GM18508 (cell line): ENCODE data around the gene NXPH4.

ENCODE experiments used
- ATAC-seq: cut with Tn5 transposase; IDR thresholded peaks from one replicate; pipeline ENCODE4 v1.9.1; 2021; ENCODE audit warnings: moderate number of reproducible peaks; ENCODE audit not compliant: insufficient read depth, unreplicated experiment

Gene NXPH4

DNA sequence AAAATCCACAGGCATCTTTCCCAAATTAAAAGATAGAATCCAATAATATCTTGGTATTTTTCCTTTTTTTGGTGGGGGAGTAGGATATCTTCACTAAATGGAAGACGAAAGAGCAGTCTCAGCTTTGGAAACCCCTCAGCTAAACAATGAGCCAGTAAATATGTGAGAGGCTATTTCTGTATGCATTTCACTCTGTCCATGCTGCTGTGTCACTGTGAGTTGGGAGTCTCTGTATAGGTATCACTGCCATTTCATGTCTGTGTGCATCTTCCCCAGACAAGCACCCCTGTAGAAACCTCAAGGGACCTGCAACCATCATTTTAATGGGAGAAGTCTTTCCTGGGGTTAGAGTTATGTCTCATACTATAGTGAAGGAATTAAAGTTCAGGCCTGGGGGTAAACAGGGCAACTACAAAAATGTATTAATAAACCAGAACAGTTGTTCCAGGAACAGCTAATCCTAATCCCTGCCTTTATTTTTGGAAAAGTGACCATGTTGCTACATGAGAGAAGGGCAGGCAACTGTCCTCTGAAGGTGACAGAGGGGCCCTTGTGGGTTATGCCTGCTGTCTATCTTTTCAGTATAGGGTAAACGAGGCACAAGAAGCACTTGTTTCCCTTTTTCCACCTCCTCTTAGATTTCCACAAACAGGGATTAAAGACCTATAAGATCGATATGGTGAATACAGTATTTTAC lies 45.7 kb downstream of the NXPH4 start:
- no peak for ATAC-seq

DNA sequence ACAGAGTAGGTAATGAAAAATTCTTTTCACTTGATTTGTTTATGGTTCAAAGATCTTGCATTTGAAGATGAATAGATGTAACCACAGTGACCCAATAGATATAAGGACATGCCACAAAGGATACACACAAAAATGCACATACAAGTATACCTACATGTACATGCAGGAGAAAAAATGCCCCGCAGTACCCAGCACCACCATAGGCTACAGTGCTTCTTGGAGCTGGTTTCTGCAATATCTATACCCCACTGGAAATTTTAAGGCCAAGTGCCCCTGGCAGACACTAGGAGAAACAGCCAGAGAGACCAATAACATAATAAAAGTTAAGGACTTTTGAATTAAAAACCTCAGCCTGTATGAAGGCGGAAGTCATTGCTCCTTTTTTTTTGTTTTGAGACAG lies 46.5 kb downstream of the NXPH4 start:
- no peak for ATAC-seq

DNA sequence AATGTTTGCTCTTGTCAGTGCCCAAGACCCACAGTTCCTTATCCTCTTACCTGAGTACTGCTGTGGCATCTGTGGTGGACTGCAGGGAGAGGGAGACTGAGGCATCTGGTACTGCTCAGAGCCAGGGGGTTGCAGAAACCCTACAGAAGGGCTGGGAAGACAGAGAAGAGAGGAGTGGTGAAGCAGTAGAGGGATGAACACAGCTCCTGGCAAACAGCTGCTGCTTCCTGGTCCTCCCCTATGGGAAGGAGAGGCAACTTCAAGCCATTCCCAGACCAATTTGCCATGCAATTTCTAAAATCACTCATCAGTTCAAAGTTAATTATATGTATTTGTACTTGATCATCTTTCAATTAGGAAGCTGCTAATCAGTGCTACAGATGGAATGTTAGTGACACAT lies 50.1 kb downstream of the NXPH4 start:
- ATAC-seq, result no peak

DNA sequence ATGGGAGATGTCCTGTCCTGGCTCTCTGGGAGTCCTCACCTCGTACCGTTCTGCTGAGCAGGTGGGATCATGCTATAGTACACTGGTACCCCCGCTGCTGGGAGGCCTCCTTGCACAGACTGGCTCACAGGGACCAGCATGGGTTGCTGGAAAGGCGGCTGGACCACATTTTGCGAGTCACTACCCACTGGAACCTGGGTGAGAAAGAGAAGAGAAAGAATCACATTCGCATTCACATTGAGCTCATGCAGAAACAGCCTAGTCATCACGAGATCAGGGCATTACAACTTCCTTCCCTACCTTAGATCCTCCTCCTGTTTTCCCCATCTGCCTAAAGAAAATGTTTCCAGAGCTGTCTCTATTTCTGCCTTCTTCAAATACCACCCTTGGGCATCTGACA lies 51.7 kb downstream of the NXPH4 start:
- no peak for ATAC-seq

DNA sequence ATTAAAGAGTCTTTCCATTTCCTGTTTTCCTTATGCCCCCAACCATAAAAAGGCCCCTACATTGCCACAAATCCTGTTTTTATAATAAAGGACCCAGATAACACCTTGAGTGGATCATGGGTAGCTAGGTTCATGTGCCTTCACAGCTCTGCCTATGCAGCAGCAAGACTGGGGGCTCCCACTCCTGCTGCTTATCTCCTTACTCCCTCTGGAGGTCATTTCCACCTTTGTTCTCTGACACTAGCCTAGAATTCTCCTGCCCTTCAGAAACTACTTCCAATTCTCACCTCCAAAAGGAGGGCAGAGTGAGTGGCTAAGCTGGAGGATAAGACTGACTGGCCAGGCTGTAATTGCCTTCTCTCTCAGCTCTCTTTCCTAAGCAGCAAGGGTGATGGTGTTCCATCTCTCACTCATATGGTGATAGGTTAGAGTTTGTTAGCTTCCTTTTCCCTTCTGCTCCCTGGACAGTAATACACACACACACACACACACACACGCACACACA lies 54.4 kb downstream of the NXPH4 start:
- no peak for ATAC-seq

DNA sequence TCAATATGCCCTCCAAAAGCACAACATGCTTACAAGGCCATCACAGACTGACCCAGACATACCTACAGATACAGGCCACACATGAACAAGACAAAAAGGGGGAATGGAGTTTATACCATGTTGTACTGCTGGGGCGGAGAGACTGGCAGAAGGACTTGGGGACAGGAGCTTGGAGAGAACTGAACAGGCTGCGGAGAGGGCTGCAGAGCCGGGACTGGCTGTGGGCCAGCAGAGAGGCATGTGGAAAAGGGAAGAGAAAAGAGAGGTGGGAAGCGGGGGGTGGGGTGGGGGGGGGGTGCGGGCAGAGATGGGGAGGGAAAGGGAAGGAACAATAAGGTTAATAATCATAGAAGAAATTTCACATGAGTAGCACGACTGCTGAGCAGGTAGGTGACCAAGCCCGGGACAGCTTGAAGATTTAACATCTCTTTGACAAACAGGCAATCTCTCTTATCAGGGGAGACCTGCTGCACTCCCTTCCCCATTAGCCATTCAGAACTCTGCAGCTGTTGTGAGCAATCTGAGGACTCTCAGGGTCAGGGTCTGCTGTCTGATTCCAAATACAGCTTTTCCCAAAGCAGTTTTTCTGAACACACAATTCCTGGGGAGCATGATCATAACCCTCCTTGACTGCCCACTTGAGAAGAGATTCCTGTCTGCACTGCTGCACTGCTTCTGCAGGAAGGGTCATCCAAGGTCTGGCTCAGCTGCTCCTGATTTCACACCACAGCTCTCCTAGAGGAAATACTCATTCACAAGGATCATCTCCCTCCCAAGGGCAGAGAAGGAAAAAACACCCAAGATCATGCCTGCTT lies 56.0 kb downstream of the NXPH4 start:
- ATAC-seq, result no peak

DNA sequence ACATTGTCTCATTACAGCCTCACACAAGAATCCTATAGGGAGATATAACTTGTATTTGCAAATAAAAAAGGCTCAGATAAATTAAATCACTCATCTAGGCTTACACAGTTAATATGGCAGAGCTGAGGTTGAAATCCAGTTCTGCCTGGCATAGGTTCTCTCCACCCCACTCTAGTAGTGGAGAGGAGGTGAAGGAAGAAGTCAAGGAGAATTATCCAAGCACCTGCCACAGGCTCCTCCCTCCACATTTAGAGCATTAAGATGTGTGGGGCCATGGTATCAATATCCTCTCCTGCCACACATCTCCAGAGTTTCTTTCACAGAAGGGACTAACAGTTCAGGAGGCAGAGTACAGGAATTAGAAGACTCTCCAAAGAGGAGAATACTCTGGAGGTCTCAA lies 56.9 kb downstream of the NXPH4 start:
- no peak for ATAC-seq
